SH-SY5Y (cell line): ENCODE data around the gene ZFYVE1.

Experiments used
- GATA2 ChIP-seq: IDR thresholded peaks from 2 replicates; pipeline ENCODE4 v1.6.1; 2011; ENCODE audit warnings: mild to moderate bottlenecking, low read depth, low read length
- GATA3 ChIP-seq: IDR thresholded peaks from 2 replicates; pipeline ENCODE4 v1.6.1; 2011; ENCODE audit warnings: low read depth, mild to moderate bottlenecking, low read length, moderate library complexity

GRCh38 chr14:73069585-73069984 is 42.7 kb upstream of the ZFYVE1 start:
- TF ChIP-seq GATA2 (no peak), GATA3 (no peak)
